Upper lobe of left lung (tissue), 6 donors: ENCODE measurements around the gene WDR90. TPM values are rescaled to one million over a fixed set of nuclear protein-coding genes. Genes with fewer than 3 reads are reported as not detected.

Experiments
- ATAC-seq, 2 donors: fragments of 200-7000 bp; cut with Tn5 transposase; one replicate each; pipeline ENCODE4 v1.9.1; 2022; ENCODE audit warnings: mild to moderate bottlenecking in 2 of 2, moderate library complexity in 2 of 2; ENCODE audit not compliant: low FRiP score in 2 of 2
- DNase-seq, 2 donors: peaks; one replicate each; pipeline ENCODE4 v3.0.0-alpha.2; 2019 to 2020
- H3K27ac ChIP-seq, 4 donors: fragments of 200-600 bp; sonication (generic); one replicate each; pipeline ENCODE4 v1.5.1; 2016 to 2019
- H3K27me3 ChIP-seq, 4 donors: fragments of 200-600 bp; sonication (generic); one replicate each; pipeline ENCODE4 v1.5.1; 2017 to 2019
- H3K36me3 ChIP-seq, 4 donors: fragments of 200-600 bp; sonication (generic); one replicate each; pipeline ENCODE4 v1.5.1; 2016 to 2019
- H3K4me1 ChIP-seq, 4 donors: fragments of 200-600 bp; sonication (generic); one replicate each; pipeline ENCODE4 v1.5.1; 2018 to 2019
- H3K4me3 ChIP-seq, 4 donors: fragments of 200-600 bp; sonication (generic); one replicate each; pipeline ENCODE4 v1.5.1; 2017 to 2019; ENCODE audit warnings: mild to moderate bottlenecking in 2 of 4, moderate library complexity in 1 of 4
- H3K9me3 ChIP-seq, 4 donors: fragments of 200-600 bp; sonication (generic); one replicate each; pipeline ENCODE4 v1.5.1; 2018 to 2019
- EP300 ChIP-seq, 4 donors: sonication (generic); formaldehyde crosslinking; IDR thresholded peaks; one replicate each; pipeline ENCODE4 v1.5.1; 2017; ENCODE audit warnings: antibody characterized with exemption in 4 of 4, control low read depth in 2 of 4
- POLR2A ChIP-seq, 4 donors: fragments of 450-650 bp; IDR thresholded peaks; one replicate each; pipeline ENCODE4 v1.5.1; 2016 to 2017; ENCODE audit warnings: antibody characterized with exemption in 4 of 4, mild to moderate bottlenecking in 2 of 4
- POLR2AphosphoS5 ChIP-seq, 2 donors: sonication (generic); formaldehyde crosslinking; IDR thresholded peaks; one replicate each; pipeline ENCODE4 v1.5.1; 2017; ENCODE audit warnings: antibody characterized with exemption in 2 of 2
- WGBS, 2 donors: methylation state at CpG; one replicate each; pipeline ENCODE4 v1.1.5; 2017 to 2018; 5-methylcytosine and 5-hydroxymethylcytosine counted together
- total RNA-seq, 6 donors: library from RNA; depleted of rRNA in 4 of 6; stranded (reverse); fragments of >200 nt in 4 of 6; gene quantifications; one replicate each; pipeline versions ENCODE4 v1.1.0 to v1.2.1, GENCODE V29; 2016 to 2021
- TF ChIP-seq, protein P1 (sequence below), 6 experiments: fragments of 450-650 bp in 4 of 6; fragments of 200-600 bp in 2 of 6; sonication (generic) in 2 of 6; IDR thresholded peaks; one replicate each; pipeline ENCODE4 v1.5.1; 2016 to 2019; ENCODE audit warnings: antibody characterized with exemption in 6 of 6
- donor health status: DM: no; HTN: no; CAD: no; lungs with moderate emphysema.
- donor health status: DM: no; HTN: yes; CAD: no; lungs with severe emphysema.

Gene WDR90
- total RNA-seq, 6 donors from 2014 or later = 18.8 to 174 (median 34.1) TPM

DNA sequence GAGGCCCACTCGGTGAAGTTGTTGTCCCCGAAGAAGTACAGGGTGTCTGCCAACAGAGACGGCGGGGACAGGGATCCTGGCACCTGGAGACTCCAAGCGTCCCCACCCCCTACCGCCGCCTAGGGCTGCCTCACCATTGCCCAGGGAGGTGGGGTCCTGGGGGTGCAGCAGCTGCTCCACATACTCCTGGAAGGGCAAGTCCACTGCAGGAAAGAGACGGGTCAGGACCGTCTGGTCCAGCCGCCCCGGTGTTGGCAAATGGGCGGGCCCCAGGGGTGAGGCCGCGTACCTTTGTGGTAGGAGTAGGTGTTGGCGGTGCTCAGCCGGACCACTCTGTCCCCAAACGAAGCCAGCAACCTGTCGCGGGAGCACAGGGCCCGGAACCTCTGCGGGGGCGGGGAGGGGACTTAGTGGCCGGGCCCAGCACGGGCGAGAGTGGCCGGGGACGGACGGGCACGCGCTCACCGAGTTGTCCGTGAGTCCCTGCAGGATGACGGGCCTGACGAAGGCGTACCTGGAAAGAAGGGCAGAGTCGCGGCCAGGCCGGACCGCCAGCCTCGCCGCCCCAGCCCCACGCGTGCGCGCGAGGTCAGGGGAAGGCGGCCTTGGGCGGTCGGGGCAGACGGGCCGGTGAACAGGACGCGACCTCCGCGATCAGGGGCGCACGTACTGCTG, 34.4 kb downstream of the WDR90 start:
- peaks cover 8 to 39% (median 23%) of the 10 kb centered on the region in 4 donors for H3K36me3 ChIP-seq
- no peak for DNase-seq
- no peak for ATAC-seq
- H3K4me1 ChIP-seq = peaks cover 43 to 73% (median 53%) of the 10 kb centered on the region in 4 donors
- TF ChIP-seq POLR2AphosphoS5 (IDR thresholded peaks at IDR 0.05) (no peak), EP300 (IDR thresholded peaks at IDR 0.05) (no peak), POLR2A (IDR thresholded peaks at IDR 0.05) (no peak)
- TF ChIP-seq, protein P1, sequence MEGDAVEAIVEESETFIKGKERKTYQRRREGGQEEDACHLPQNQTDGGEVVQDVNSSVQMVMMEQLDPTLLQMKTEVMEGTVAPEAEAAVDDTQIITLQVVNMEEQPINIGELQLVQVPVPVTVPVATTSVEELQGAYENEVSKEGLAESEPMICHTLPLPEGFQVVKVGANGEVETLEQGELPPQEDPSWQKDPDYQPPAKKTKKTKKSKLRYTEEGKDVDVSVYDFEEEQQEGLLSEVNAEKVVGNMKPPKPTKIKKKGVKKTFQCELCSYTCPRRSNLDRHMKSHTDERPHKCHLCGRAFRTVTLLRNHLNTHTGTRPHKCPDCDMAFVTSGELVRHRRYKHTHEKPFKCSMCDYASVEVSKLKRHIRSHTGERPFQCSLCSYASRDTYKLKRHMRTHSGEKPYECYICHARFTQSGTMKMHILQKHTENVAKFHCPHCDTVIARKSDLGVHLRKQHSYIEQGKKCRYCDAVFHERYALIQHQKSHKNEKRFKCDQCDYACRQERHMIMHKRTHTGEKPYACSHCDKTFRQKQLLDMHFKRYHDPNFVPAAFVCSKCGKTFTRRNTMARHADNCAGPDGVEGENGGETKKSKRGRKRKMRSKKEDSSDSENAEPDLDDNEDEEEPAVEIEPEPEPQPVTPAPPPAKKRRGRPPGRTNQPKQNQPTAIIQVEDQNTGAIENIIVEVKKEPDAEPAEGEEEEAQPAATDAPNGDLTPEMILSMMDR (IDR thresholded peaks at IDR 0.05) = no peak
- no peaks in the 10 kb centered on the region for H3K27me3 ChIP-seq
- no peaks in the 10 kb centered on the region for H3K9me3 ChIP-seq
- peak overlapping the region; percentile 69 to 84 (median 77) for H3K4me3 ChIP-seq
- WGBS, 2 donors = 33 to 43% methylated on average over 16 to 20 of the region's 57 CpGs
- H3K27ac ChIP-seq = peak overlapping the region; percentile 67 to 86 (median 82)

DNA sequence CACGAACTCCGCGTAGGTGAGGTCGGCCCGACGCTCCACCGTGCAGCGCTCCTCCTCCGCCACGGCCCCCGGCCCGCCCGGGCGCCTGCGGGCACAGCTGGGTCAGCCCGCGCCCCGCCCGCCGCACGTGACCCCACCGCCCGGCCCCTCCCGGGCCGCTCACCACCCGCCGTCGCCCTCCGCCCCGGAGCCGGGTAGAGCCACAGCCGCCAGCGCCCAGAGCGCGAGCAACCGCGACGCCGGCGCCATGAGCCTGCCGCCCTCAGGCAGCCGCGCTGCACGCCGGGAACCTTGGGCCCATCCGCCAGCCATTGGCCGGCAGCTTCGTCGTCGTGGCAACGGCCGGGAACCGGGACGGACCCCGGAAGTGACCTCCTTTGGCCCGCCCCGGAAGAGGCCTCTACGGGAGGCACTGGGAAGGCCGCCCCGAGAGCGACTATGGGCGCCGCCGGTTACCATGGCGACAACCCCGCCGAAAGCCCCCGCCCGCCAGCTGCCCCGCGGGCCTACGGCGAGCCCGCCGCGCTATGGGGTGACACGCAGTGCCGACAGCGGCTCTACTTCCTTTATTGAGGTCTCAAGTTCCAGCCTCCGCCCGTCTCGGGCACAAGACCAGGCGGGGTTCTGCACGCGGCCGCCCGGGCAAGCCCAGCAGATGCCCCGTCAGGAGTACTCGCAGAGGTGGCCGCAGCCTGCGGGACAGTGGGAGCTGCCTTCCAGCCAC, 35.1 kb downstream of the WDR90 start, which contains the start of gene JMJD8:
TSS of gene JMJD8 (minus strand) at position 264 of the 724 bp plus-strand sequence. CDS start at position 249, 15 bp downstream.
- Histone ChIP-seq H3K4me3 (peak within 1 kb of the TSS; percentile 69 to 84 (median 77)), H3K4me1 (peaks cover 47 to 76% (median 57%) of the 10 kb centered on the region in 4 donors), H3K36me3 (peaks cover 8 to 39% (median 23%) of the 10 kb centered on the region in 4 donors), H3K27me3 (no peaks in the 10 kb centered on the region), H3K9me3 (no peaks in the 10 kb centered on the region), H3K27ac (peak within 1 kb of the TSS; percentile 67 to 86 (median 82))
- ATAC-seq = peak; percentile 85 to 86
- TF ChIP-seq, protein P1 (IDR thresholded peaks at IDR 0.05) = peak in 1 of 6 experiments; percentile 29
- TF ChIP-seq POLR2AphosphoS5 (IDR thresholded peaks at IDR 0.05) (peak; percentile 75 to 82), POLR2A (IDR thresholded peaks at IDR 0.05) (peak in 1 of 4 donors; percentile 74), EP300 (IDR thresholded peaks at IDR 0.05) (no peak)
- DNase-seq = peak; percentile 98
- WGBS, 2 donors = 0 to 5% methylated on average over 12 to 41 of the region's 91 CpGs

DNA sequence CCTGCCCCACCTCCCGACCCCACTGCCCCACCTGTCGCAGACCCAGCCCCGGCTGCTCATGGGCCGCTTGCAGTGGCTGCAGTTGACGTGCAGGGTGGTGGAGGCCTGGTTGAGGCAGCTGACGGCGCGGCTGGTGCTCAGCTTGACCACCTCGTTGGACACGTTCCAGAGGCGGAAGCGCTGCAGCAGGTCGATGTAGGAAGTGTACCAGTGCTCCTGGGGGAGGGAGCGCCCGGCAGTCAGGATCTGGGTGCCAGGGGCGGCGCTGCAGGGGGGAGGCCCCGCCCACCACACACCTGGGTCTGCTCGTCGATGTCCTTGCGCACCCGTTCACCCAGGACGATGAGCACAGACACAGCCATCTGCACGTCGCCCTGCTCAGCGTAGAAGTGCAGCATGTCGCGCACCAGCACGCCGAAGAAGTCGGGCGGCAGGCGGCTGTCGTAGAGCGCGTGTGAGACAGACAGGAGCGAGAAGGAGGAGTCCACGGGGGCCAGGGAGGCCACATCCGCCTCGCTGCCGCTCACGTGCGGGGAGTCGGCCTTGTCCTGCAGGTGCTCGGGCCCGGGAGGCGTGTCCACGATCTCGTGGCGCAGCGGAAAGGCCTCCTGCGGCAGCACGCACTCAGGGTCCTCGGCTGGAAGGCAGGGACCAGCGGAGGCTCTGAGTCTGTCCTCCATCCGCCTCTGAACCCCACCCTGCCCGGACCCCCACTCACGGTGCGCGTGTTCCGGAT, 36.0 kb downstream of the WDR90 start:
- Histone ChIP-seq H3K9me3 (no peaks in the 10 kb centered on the region), H3K27ac (peak overlapping the region; percentile 67 to 86 (median 82)), H3K4me1 (peaks cover 48 to 76% (median 61%) of the 10 kb centered on the region in 4 donors), H3K36me3 (peaks cover 8 to 39% (median 23%) of the 10 kb centered on the region in 4 donors), H3K27me3 (no peaks in the 10 kb centered on the region), H3K4me3 (peak overlapping the region in 3 of 4 donors; percentile 69 to 84 (median 76))
- ATAC-seq (no peak), DNase-seq (peak in 1 of 2 donors; percentile 87)
- TF ChIP-seq EP300 (IDR thresholded peaks at IDR 0.05) (no peak), POLR2A (IDR thresholded peaks at IDR 0.05) (no peak), POLR2AphosphoS5 (IDR thresholded peaks at IDR 0.05) (no peak)
- TF ChIP-seq, protein P1 (IDR thresholded peaks at IDR 0.05) = no peak
- 95 to 96% methylated on average over 34 to 58 of the region's 61 CpGs for WGBS, 2 donors

DNA sequence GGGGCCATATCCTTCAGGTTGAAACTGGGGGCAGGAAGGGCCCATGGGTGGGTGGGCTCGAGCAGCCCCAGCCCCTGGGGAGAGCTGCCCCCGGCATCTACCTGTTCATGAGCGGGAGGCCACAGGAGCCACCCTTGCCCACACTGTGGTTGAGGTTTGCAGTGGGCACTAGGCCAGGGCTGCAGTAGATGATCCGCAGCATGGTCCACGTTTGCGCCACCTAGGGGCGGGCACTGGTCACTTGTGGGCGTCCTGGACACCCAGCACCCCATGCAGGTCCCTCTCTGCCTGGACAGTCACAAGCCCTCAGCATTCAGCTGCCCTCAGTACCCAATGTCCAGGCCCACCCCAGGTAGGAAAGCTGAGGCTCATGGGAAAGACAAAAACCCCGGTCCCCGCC, 36.8 kb downstream of the WDR90 start:
- Histone ChIP-seq H3K36me3 (peaks cover 8 to 39% (median 23%) of the 10 kb centered on the region in 4 donors), H3K9me3 (no peaks in the 10 kb centered on the region), H3K27me3 (no peaks in the 10 kb centered on the region), H3K4me3 (no peak overlapping the region), H3K4me1 (peaks cover 50 to 79% (median 64%) of the 10 kb centered on the region in 4 donors), H3K27ac (no peak overlapping the region)
- WGBS, 2 donors = 66 to 81% methylated on average over 3 to 10 of the region's 10 CpGs
- TF ChIP-seq EP300 (IDR thresholded peaks at IDR 0.05) = no peak
- TF ChIP-seq, protein P1 (IDR thresholded peaks at IDR 0.05) = peak in 2 of 6 experiments; percentile 26 to 35
- TF ChIP-seq POLR2A (IDR thresholded peaks at IDR 0.05) = no peak
- ATAC-seq (no peak), DNase-seq (peak; percentile 45 to 79)
